Suprapubic skin (tissue), 4 donors: ENCODE data around the gene TLR4. TPM values are rescaled to one million over a fixed set of nuclear protein-coding genes. Genes with fewer than 3 reads are reported as not detected.

ENCODE experiments used
- DNase-seq, 2 donors: peaks; one replicate each; pipeline ENCODE4 v3.0.0-alpha.2; 2019; ENCODE audit warnings: low spot score in 2 of 2
- H3K27ac ChIP-seq: fragments of 200-600 bp; sonication (generic); one replicate; pipeline ENCODE4 v1.5.1; 2019
- H3K27me3 ChIP-seq: fragments of 200-600 bp; sonication (generic); one replicate; pipeline ENCODE4 v1.5.1; 2019
- H3K36me3 ChIP-seq: fragments of 200-600 bp; sonication (generic); one replicate; pipeline ENCODE4 v1.5.1; 2019
- H3K4me1 ChIP-seq: fragments of 200-600 bp; sonication (generic); one replicate; pipeline ENCODE4 v1.5.1; 2019
- H3K4me3 ChIP-seq: fragments of 200-600 bp; sonication (generic); one replicate; pipeline ENCODE4 v1.5.1; 2019; ENCODE audit warnings: mild to moderate bottlenecking
- H3K9me3 ChIP-seq: fragments of 200-600 bp; sonication (generic); one replicate; pipeline ENCODE4 v1.5.1; 2019
- EP300 ChIP-seq: sonication (generic); formaldehyde crosslinking; IDR thresholded peaks from one replicate; pipeline ENCODE4 v1.6.1; 2017; ENCODE audit warnings: antibody characterized with exemption
- POLR2A ChIP-seq, 2 donors: fragments of 450-650 bp; IDR thresholded peaks; one replicate each; pipeline ENCODE4 v1.6.1; 2017; ENCODE audit warnings: antibody characterized with exemption in 2 of 2, mild to moderate bottlenecking in 2 of 2, moderate library complexity in 2 of 2
- POLR2AphosphoS5 ChIP-seq, 3 donors: sonication (generic); formaldehyde crosslinking; IDR thresholded peaks; one replicate each; pipeline ENCODE4 v1.6.1; 2017; ENCODE audit warnings: antibody characterized with exemption in 3 of 3
- WGBS: methylation state at CpG from one replicate; pipeline ENCODE4 v1.1.5; 2018; 5-methylcytosine and 5-hydroxymethylcytosine counted together
- total RNA-seq, 4 donors: library from RNA; depleted of rRNA; stranded (reverse); fragments of >200 nt; gene quantifications; one replicate each; pipeline ENCODE4 v1.1.0, GENCODE V29; 2016
- TF ChIP-seq, protein P1 (sequence below), 2 donors: fragments of 200-600 bp in 1 of 2; fragments of 450-650 bp in 1 of 2; sonication (generic) in 1 of 2; IDR thresholded peaks; one replicate each; pipeline ENCODE4 v1.5.1; 2016 to 2019; ENCODE audit warnings: antibody characterized with exemption in 2 of 2, mild to moderate bottlenecking in 1 of 2, moderate library complexity in 1 of 2

TLR4 gene
- total RNA-seq, 4 donors from 2014 or later = 3.4 to 10.5 (median 6.5) TPM

DNA sequence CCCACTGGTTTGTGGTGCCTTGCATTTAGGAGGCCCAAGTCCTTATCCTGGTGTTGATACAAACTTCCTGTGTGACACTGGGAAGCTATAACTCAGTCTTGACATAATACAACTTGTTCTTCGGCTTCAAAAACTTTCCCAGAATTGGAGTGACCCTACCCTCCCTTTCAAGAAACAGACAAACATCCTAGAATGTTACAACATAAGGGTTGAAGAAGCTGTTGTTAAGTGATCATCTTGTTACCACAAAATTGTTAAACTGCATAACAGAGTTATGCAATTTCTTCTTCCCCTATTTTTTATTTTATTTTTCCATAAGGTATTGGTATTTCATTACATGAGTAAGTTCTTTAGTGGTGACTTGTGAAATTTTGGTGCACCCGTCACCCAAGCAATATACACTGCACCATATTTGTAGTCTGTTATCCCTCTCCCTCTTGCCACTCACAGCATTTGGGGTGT lies 21.3 kb downstream of the TLR4 start:
- H3K4me3 ChIP-seq = no peak overlapping the region
- no peaks in the 10 kb centered on the region for H3K9me3 ChIP-seq
- peak in 1 of 2 donors; percentile 68 for DNase-seq
- 38% methylated on average over 2 of the region's 2 CpGs for WGBS
- H3K4me1 ChIP-seq = peaks cover 26% of the 10 kb centered on the region
- no peaks in the 10 kb centered on the region for H3K36me3 ChIP-seq
- TF ChIP-seq POLR2A (IDR thresholded peaks at IDR 0.05) (peak in 1 of 2 donors; percentile 18), POLR2AphosphoS5 (IDR thresholded peaks at IDR 0.05) (peak; percentile 12 to 61 (median 18))
- TF ChIP-seq, protein P1, sequence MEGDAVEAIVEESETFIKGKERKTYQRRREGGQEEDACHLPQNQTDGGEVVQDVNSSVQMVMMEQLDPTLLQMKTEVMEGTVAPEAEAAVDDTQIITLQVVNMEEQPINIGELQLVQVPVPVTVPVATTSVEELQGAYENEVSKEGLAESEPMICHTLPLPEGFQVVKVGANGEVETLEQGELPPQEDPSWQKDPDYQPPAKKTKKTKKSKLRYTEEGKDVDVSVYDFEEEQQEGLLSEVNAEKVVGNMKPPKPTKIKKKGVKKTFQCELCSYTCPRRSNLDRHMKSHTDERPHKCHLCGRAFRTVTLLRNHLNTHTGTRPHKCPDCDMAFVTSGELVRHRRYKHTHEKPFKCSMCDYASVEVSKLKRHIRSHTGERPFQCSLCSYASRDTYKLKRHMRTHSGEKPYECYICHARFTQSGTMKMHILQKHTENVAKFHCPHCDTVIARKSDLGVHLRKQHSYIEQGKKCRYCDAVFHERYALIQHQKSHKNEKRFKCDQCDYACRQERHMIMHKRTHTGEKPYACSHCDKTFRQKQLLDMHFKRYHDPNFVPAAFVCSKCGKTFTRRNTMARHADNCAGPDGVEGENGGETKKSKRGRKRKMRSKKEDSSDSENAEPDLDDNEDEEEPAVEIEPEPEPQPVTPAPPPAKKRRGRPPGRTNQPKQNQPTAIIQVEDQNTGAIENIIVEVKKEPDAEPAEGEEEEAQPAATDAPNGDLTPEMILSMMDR (IDR thresholded peaks at IDR 0.05) = no peak
- no peaks in the 10 kb centered on the region for H3K27me3 ChIP-seq
- peak overlapping the region; percentile 78 for H3K27ac ChIP-seq

DNA sequence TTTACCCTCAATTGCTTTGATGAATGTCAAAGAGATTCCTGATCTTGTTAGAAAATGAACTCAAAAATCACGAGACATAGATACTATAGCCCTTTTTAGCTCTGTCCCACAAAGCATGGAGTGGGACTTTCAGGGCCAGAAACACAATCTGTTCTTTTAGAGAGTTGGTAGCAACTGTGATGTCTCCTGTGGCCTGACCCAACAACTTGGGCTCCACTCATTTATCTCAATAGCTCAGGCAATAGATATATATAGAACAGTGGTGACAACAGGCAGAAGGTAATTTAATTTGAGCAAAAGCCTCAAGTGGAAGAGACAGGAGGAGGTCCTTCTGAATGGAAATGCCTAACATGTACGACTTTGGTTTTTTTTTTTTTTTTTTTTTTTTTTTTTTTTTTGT lies 25.2 kb downstream of the TLR4 start:
- DNase-seq = no peak
- 75% methylated on average over 2 of the region's 2 CpGs for WGBS
- H3K4me3 ChIP-seq = no peak overlapping the region
- H3K4me1 ChIP-seq = peaks cover 12% of the 10 kb centered on the region
- no peaks in the 10 kb centered on the region for H3K9me3 ChIP-seq
- no peak for TF ChIP-seq EP300
- TF ChIP-seq, protein P1 (IDR thresholded peaks at IDR 0.05) = no peak
- H3K27ac ChIP-seq = no peak overlapping the region
- H3K36me3 ChIP-seq = no peaks in the 10 kb centered on the region
- H3K27me3 ChIP-seq = no peaks in the 10 kb centered on the region

DNA sequence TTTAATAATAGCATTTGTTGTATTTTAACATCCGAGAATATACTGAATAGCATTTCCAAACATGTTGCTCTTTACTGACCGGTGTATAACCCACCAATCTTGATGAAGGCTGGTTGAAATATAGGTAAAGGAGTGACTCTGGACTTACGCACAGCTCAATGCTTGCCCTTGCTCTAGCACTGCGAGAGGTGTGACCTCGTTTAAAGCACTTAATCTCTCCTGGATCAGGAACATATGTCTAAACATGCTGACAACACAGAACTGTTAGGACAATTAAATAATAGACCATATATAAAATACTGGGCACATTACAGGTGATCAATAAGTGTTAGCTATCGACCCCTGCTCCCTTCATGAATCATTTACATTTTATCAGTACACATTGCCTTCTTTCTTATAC lies 28.3 kb downstream of the TLR4 start:
- no peaks in the 10 kb centered on the region for H3K9me3 ChIP-seq
- no peak for DNase-seq
- H3K27ac ChIP-seq = no peak overlapping the region
- H3K4me1 ChIP-seq = no peaks in the 10 kb centered on the region
- no peaks in the 10 kb centered on the region for H3K27me3 ChIP-seq
- 82% methylated on average over 6 of the region's 6 CpGs for WGBS
- TF ChIP-seq EP300 (no peak), POLR2A (IDR thresholded peaks at IDR 0.05) (no peak), POLR2AphosphoS5 (IDR thresholded peaks at IDR 0.05) (no peak)
- TF ChIP-seq, protein P1 (IDR thresholded peaks at IDR 0.05) = no peak
- no peaks in the 10 kb centered on the region for H3K36me3 ChIP-seq
- no peak overlapping the region for H3K4me3 ChIP-seq

DNA sequence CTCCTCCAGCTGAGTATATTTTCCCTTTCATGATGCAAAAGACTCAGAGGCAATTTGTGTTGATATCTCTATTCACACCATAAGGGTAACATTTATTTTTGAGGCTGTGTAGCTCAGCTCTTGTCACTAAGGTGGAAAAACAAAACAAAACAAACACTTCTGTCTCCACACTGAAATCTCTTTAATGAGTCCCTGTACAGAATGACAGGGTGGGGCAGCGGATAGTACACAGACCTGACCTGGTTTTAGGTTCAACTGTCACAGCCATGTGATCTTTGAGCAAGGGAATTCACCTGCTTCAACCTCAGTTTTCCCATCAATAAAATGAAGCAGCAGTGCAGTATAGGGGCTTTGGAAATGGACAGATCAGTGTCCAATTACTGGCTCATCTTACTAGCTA lies 29.3 kb downstream of the TLR4 start:
- DNase-seq = no peak
- H3K27ac ChIP-seq = peak overlapping the region; percentile 24
- no peak overlapping the region for H3K4me3 ChIP-seq
- H3K36me3 ChIP-seq = no peaks in the 10 kb centered on the region
- no peak for TF ChIP-seq POLR2AphosphoS5 (IDR thresholded peaks at IDR 0.05)
- TF ChIP-seq, protein P1 (IDR thresholded peaks at IDR 0.05) = no peak
- H3K9me3 ChIP-seq = no peaks in the 10 kb centered on the region
- 71% methylated on average over 1 of the region's 1 CpG for WGBS
- H3K4me1 ChIP-seq = no peaks in the 10 kb centered on the region
- no peaks in the 10 kb centered on the region for H3K27me3 ChIP-seq

DNA sequence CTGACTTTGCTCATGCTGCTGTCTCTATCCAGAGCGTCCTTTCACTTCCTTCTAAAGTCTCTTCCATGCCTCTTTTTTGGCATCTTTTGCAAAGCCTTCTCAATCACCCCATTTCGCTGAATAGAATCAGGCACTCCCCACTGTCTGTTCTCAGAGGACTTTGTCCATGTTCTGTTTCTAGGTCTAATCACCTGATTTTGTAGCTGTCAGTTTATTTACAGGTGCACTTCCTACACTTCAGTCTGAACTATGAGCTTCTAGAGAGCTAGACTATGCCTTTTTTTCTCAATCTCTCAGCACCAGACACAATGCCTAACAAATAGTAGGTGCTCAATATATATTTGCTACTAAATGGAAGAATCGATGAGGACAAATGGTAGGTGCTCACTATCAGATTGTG lies 29.9 kb downstream of the TLR4 start:
- no peaks in the 10 kb centered on the region for H3K27me3 ChIP-seq
- H3K27ac ChIP-seq = peak overlapping the region; percentile 40
- H3K4me3 ChIP-seq = no peak overlapping the region
- TF ChIP-seq EP300 (no peak), POLR2A (IDR thresholded peaks at IDR 0.05) (no peak), POLR2AphosphoS5 (IDR thresholded peaks at IDR 0.05) (no peak)
- TF ChIP-seq, protein P1 (IDR thresholded peaks at IDR 0.05) = no peak
- no peaks in the 10 kb centered on the region for H3K9me3 ChIP-seq
- no peak for DNase-seq
- no peaks in the 10 kb centered on the region for H3K36me3 ChIP-seq
- 88% methylated on average over 3 of the region's 3 CpGs for WGBS
- no peaks in the 10 kb centered on the region for H3K4me1 ChIP-seq
